K562 (cell line): ENCODE results near the gene NOLC1. TPM values are rescaled to one million over a fixed set of nuclear protein-coding genes. Genes with fewer than 3 reads are reported as not detected.

Source experiments
- CBX8 ChIP-seq: fragments of 200-600 bp; sonication (generic); IDR thresholded peaks from 2 replicates; pipeline ENCODE4 v1.6.1; 2012; ENCODE audit warnings: borderline replicate concordance, mixed run types, low read depth, mild to moderate bottlenecking, moderate library complexity, mixed read lengths, low read length, control low read depth, inconsistent platforms; ENCODE audit not compliant: poor library complexity, severe bottlenecking; ENCODE audit errors: extremely low read depth
- ESRRB ChIP-seq: fragments of 250-450 bp; sonication (Bioruptor Pico); IDR thresholded peaks from 2 replicates; pipeline ENCODE4 v1.5.0; 2020; ENCODE audit warnings: mild to moderate bottlenecking, moderate library complexity, borderline replicate concordance
- FOXM1 ChIP-seq, 2 experiments: fragments of 450-650 bp in 1 of 2; sonication (generic) in 1 of 2; formaldehyde crosslinking in 1 of 2; IDR thresholded peaks; 2 replicates each; pipeline versions ENCODE4 v1.6.1 to v1.9.0; 2017 to 2022; ENCODE audit warnings: low read depth in 2 of 2, mild to moderate bottlenecking in 2 of 2, missing genetic modification reagents in 1 of 2, moderate library complexity in 1 of 2
- MCM7 ChIP-seq, 2 experiments: fragments of 450-650 bp; IDR thresholded peaks; 2 replicates each; pipeline ENCODE4 v1.6.1; 2016 to 2018
- NFRKB ChIP-seq: fragments of 450-650 bp; IDR thresholded peaks from 2 replicates; pipeline ENCODE4 v1.6.1; 2016; ENCODE audit warnings: low read depth
- NR1H2 ChIP-seq: sonication (generic); formaldehyde crosslinking; IDR thresholded peaks from 2 replicates; pipeline ENCODE4 v1.4.0; 2020; ENCODE audit warnings: mild to moderate bottlenecking, missing genetic modification reagents
- PURB ChIP-seq: sonication (generic); formaldehyde crosslinking; IDR thresholded peaks from 2 replicates; pipeline ENCODE4 v1.9.0; 2021; ENCODE audit warnings: low read depth, mild to moderate bottlenecking, missing genetic modification reagents
- ZNF282 ChIP-seq: sonication (generic); formaldehyde crosslinking; IDR thresholded peaks from 2 replicates; pipeline ENCODE4 v1.8.1; 2023; ENCODE audit warnings: missing genetic modification reagents
- ZNF583 ChIP-seq: fragments of 250-450 bp; sonication (Bioruptor Pico); IDR thresholded peaks from 2 replicates; pipeline ENCODE4 v1.4.0; 2020
- polyA plus RNA-seq, 8 experiments: library from polyadenylated mRNA; depleted of rRNA in 4 of 8; stranded (reverse) in 5 of 8; unstranded in 3 of 8; fragments of >200 nt; fragmentation: Nextera tagmentation in 2 of 8; fragmentation: Illumina TruSeq in 1 of 8; extraction: Ambion mirVana in 2 of 8; extraction: Trizol in 1 of 8; gene quantifications; 2 replicates each; pipeline versions ENCODE4 v1.2.1 to v1.2.3, GENCODE V29; 2011 to 2014; ENCODE audit warnings: inconsistent platforms in 1 of 8, missing spikeins in 1 of 8
- total RNA-seq, 7 experiments: library from RNA; depleted of rRNA in 6 of 7; stranded (reverse); fragments of >200 nt in 6 of 7; fragmentation: Illumina TruSeq in 2 of 7; extraction: Trizol in 2 of 7; gene quantifications; 2 replicates each; pipeline versions ENCODE4 v1.2.1 to v1.2.3, GENCODE V29; 2011 to 2021; ENCODE audit warnings: low replicate concordance in 1 of 7
- TF ChIP-seq, protein P1 (sequence below): fragments of 250-450 bp; sonication (Bioruptor Pico); IDR thresholded peaks from 2 replicates; pipeline ENCODE4 v1.5.0; 2021
- TF ChIP-seq, protein P2 (sequence below): IDR thresholded peaks from 2 replicates; pipeline ENCODE4 v1.6.1; 2011; ENCODE audit warnings: borderline replicate concordance, low read depth, mild to moderate bottlenecking, moderate library complexity, low read length; ENCODE audit not compliant: insufficient read depth, poor library complexity, severe bottlenecking
- TF ChIP-seq, protein P3 (sequence below): fragments of 250-450 bp; sonication (Bioruptor Pico); IDR thresholded peaks from 2 replicates; pipeline ENCODE4 v1.5.0; 2021; ENCODE audit warnings: mild to moderate bottlenecking, moderate library complexity
- TF ChIP-seq, protein P4 (sequence below): fragments of 250-450 bp; sonication (Bioruptor Pico); IDR thresholded peaks from 2 replicates; pipeline ENCODE4 v1.5.0; 2020; ENCODE audit warnings: mild to moderate bottlenecking, borderline replicate concordance
- TF ChIP-seq, protein P5 (sequence below): fragments of 150-350 bp; conservative IDR thresholded peaks from 2 replicates; pipeline ENCODE4 v1.6.1; 2014; ENCODE audit warnings: low read length

Gene NOLC1
- total and polyA plus RNA-seq, 9 of the 15 experiments (the other 6 are each of a cell fraction or from before 2014, with no cell fraction given), result 102 to 310 (median 165) TPM

DNA sequence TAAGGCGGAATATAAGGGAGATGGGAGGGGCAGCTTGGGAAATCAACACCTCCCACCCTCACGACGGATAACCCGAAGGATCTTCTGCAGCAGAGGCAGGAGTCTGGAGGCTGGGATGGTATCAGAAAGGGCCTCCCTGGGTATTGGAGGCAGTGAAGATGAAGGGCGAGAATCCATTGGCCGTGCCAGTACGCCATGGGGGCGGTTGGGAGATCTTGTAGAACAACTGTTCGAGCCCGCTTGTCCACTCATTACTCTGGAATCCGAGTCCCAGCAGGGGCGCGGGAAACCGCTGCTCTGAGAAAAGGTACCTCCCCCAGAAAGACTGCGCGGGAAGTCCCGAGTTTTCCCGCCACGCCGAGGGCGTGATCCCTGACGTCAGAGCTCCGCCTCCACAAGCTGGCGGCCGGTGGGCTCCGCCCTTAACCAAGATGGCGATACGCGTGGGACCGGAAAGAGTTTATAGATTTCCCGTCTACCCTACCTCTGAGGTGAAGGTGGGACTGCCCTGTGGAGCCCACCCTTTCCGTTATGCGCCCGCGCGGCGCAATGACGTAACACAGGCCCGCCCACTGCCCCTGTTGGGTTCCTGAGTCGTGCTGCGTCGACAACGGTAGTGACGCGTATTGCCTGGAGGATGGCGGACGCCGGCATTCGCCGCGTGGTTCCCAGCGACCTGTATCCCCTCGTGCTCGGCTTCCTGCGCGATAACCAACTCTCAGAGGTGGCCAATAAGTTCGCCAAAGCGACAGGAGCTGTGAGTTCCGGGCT, at the start of gene NOLC1 (continued):
- no peak for TF ChIP-seq ZNF282 (CRISPR knock-in tag)
- TF ChIP-seq CBX8, result no peak
- TF ChIP-seq PURB (CRISPR knock-in tag), result no peak
- TF ChIP-seq NFRKB, result no peak; the same call in 1 of the 2 replicates
- TF ChIP-seq, protein P1, sequence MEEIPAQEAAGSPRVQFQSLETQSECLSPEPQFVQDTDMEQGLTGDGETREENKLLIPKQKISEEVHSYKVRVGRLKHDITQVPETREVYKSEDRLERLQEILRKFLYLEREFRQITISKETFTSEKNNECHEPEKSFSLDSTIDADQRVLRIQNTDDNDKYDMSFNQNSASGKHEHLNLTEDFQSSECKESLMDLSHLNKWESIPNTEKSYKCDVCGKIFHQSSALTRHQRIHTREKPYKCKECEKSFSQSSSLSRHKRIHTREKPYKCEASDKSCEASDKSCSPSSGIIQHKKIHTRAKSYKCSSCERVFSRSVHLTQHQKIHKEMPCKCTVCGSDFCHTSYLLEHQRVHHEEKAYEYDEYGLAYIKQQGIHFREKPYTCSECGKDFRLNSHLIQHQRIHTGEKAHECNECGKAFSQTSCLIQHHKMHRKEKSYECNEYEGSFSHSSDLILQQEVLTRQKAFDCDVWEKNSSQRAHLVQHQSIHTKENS, result no peak
- TF ChIP-seq, protein P2, sequence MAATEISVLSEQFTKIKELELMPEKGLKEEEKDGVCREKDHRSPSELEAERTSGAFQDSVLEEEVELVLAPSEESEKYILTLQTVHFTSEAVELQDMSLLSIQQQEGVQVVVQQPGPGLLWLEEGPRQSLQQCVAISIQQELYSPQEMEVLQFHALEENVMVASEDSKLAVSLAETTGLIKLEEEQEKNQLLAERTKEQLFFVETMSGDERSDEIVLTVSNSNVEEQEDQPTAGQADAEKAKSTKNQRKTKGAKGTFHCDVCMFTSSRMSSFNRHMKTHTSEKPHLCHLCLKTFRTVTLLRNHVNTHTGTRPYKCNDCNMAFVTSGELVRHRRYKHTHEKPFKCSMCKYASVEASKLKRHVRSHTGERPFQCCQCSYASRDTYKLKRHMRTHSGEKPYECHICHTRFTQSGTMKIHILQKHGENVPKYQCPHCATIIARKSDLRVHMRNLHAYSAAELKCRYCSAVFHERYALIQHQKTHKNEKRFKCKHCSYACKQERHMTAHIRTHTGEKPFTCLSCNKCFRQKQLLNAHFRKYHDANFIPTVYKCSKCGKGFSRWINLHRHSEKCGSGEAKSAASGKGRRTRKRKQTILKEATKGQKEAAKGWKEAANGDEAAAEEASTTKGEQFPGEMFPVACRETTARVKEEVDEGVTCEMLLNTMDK, result no peak
- TF ChIP-seq, protein P3, sequence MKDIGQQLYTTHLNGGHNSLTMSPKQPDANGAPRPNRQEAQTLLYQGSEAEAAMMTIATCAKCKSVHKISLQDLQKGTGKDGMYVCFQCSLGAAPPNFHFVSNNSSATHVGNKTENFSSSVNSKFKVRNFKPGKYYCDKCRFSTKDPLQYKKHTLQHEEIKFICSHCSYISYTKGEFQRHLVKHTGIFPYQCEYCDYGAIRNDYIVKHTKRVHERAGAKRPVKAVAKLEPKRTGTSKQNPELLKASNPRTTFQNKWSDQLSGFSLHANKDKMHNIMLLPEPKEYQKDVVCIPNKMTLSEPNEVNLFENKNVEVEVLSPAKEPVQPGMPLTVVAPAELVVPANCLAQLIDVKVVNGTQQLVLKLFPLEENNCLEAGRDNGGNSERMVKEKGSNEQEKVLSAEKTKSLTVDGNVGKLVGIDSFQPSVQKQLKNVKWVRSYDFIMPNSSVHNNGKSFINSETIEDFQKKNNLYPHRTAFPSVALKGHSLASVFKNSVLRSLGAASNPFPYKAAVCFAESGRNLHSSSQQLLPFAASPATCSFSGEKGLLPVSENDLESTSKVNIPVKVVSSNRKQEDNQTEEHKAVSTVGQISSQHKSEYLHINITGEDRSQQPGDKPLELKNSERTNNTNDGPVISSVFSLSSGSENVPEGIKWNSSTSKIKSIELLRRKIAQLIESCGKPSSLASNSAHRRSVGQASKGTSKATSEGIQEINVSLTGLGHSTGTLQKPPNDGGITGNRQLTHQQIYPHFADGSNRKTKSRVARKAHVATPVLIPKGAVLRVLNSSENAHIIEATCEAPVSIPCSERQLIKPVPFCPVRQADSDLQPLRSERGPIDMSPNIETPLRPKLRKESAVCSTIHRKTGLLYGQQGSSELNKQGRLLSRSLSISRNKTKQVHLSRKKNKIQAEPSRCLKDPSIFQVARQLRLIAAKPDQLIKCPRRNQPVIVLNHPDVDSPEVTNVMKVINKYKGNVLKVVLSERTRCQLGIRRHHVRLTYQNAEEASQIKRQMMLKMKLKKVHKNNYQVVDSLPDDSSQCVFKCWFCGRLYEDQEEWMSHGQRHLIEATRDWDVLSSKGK, result no peak
- no peak for TF ChIP-seq NR1H2 (CRISPR knock-in tag)
- TF ChIP-seq MCM7 (IDR thresholded peaks at IDR 0.05), result no peak
- TF ChIP-seq ZNF583, result no peak
- TF ChIP-seq FOXM1 (IDR thresholded peaks at IDR 0.05; ENCODE audit: low read depth), result no peak
- no peak for TF ChIP-seq FOXM1 (CRISPR knock-in tag; IDR thresholded peaks at IDR 0.05; ENCODE audit: low read depth)
- TF ChIP-seq, protein P4, sequence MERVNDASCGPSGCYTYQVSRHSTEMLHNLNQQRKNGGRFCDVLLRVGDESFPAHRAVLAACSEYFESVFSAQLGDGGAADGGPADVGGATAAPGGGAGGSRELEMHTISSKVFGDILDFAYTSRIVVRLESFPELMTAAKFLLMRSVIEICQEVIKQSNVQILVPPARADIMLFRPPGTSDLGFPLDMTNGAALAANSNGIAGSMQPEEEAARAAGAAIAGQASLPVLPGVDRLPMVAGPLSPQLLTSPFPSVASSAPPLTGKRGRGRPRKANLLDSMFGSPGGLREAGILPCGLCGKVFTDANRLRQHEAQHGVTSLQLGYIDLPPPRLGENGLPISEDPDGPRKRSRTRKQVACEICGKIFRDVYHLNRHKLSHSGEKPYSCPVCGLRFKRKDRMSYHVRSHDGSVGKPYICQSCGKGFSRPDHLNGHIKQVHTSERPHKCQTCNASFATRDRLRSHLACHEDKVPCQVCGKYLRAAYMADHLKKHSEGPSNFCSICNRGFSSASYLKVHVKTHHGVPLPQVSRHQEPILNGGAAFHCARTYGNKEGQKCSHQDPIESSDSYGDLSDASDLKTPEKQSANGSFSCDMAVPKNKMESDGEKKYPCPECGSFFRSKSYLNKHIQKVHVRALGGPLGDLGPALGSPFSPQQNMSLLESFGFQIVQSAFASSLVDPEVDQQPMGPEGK (CRISPR knock-in tag), result no peak
- TF ChIP-seq, protein P5, sequence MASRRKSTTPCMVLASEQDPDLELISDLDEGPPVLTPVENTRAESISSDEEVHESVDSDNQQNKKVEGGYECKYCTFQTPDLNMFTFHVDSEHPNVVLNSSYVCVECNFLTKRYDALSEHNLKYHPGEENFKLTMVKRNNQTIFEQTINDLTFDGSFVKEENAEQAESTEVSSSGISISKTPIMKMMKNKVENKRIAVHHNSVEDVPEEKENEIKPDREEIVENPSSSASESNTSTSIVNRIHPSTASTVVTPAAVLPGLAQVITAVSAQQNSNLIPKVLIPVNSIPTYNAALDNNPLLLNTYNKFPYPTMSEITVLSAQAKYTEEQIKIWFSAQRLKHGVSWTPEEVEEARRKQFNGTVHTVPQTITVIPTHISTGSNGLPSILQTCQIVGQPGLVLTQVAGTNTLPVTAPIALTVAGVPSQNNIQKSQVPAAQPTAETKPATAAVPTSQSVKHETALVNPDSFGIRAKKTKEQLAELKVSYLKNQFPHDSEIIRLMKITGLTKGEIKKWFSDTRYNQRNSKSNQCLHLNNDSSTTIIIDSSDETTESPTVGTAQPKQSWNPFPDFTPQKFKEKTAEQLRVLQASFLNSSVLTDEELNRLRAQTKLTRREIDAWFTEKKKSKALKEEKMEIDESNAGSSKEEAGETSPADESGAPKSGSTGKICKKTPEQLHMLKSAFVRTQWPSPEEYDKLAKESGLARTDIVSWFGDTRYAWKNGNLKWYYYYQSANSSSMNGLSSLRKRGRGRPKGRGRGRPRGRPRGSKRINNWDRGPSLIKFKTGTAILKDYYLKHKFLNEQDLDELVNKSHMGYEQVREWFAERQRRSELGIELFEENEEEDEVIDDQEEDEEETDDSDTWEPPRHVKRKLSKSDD, result 0 out of 2 replicates have a peak, but pooled peaks have one; percentile 55
- TF ChIP-seq ESRRB (CRISPR knock-in tag), result no peak
